OCI-LY7 (cell line): ENCODE measurements around the gene HS3ST2. TPM values are rescaled to one million over a fixed set of nuclear protein-coding genes. Genes with fewer than 3 reads are reported as not detected.

Source experiments
- BruUV-seq: library from RNA; stranded (reverse); fragments of 400-500 nt; replicated peaks from 2 replicates; lab custom pipeline; 2021; lab: Mats Ljungman, UMichigan
- CTCF ChIA-PET: fragments of 300-600 bp; sonication (Branson Sonifier 250); formaldehyde crosslinking; loops from one replicate; lab custom pipeline; 2022; ENCODE audit warnings: antibody characterized with exemption; ENCODE audit not compliant: unreplicated experiment; lab: Charles Lee
- POLR2A ChIA-PET: fragments of 300-600 bp; sonication (Branson Sonifier 250); formaldehyde crosslinking; loops from one replicate; lab custom pipeline; 2022; ENCODE audit warnings: antibody characterized with exemption; lab: Charles Lee
- DNase-seq: peaks from one replicate; pipeline ENCODE4 v3.0.0-alpha.2; 2015; ENCODE audit warnings: low spot score
- H2AFZ ChIP-seq: fragments of 200-600 bp; sonication (generic), shearing (Covaris generic); 2 replicates; pipeline ENCODE4 v1.6.1; 2014; ENCODE audit warnings: mild to moderate bottlenecking, antibody characterized with exemption, low read length, moderate library complexity
- H3K27ac ChIP-seq: fragments of 200-600 bp; sonication (generic); 2 replicates; pipeline ENCODE4 v1.5.1; 2014; ENCODE audit warnings: mixed run types, low read depth, mild to moderate bottlenecking, moderate library complexity, low read length, inconsistent platforms; ENCODE audit not compliant: poor library complexity, severe bottlenecking
- H3K36me3 ChIP-seq: fragments of 200-600 bp; sonication (generic); 2 replicates; pipeline ENCODE4 v1.6.1; 2014; ENCODE audit warnings: mild to moderate bottlenecking, antibody characterized with exemption, low read length, moderate library complexity, mixed read lengths; ENCODE audit not compliant: insufficient read depth
- H3K4me1 ChIP-seq: fragments of 200-600 bp; sonication (generic); 2 replicates; pipeline ENCODE4 v1.5.1; 2014; ENCODE audit warnings: mild to moderate bottlenecking, low read length; ENCODE audit not compliant: insufficient read depth, poor library complexity, severe bottlenecking
- H3K4me2 ChIP-seq: fragments of 200-600 bp; sonication (generic); 2 replicates; pipeline ENCODE4 v1.6.1; 2014; ENCODE audit warnings: mild to moderate bottlenecking, low read length
- H3K4me3 ChIP-seq: fragments of 200-600 bp; sonication (generic); 2 replicates; pipeline ENCODE4 v1.5.1; 2014; ENCODE audit warnings: mild to moderate bottlenecking, low read depth, low read length; ENCODE audit not compliant: poor library complexity, severe bottlenecking
- H3K79me2 ChIP-seq: fragments of 200-600 bp; sonication (generic); 2 replicates; pipeline ENCODE4 v1.6.1; 2016; ENCODE audit warnings: low read depth, mild to moderate bottlenecking, low read length, moderate library complexity, mixed read lengths; ENCODE audit not compliant: insufficient read depth
- H3K9me2 ChIP-seq: fragments of 200-600 bp; sonication (generic); 2 replicates; pipeline ENCODE4 v1.6.1; 2016; ENCODE audit warnings: mild to moderate bottlenecking, low read length, mixed read lengths; ENCODE audit not compliant: insufficient read depth
- H3K9me3 ChIP-seq: fragments of 200-600 bp; sonication (generic); 2 replicates; pipeline ENCODE4 v1.6.1; 2014; ENCODE audit warnings: mild to moderate bottlenecking, mixed run types, low read length, mixed read lengths
- H4K20me1 ChIP-seq: fragments of 200-600 bp; sonication (generic); 2 replicates; pipeline ENCODE4 v1.6.1; 2014; ENCODE audit warnings: mild to moderate bottlenecking, antibody characterized with exemption, low read length, moderate library complexity, mixed read lengths; ENCODE audit not compliant: insufficient read depth
- EZH2phosphoT487 ChIP-seq: fragments of 200-600 bp; sonication (generic); IDR thresholded peaks from 2 replicates; pipeline ENCODE4 v1.6.1; 2018; ENCODE audit warnings: low read depth, borderline replicate concordance, mild to moderate bottlenecking, mixed run types, antibody characterized with exemption, low read length, moderate library complexity, mixed read lengths
- intact Hi-C: fragments of 100-400 bp; cut with micrococcal nuclease; formaldehyde crosslinking; loops from one replicate; pipeline ENCODE4 v1.10.0; 2022; ENCODE audit not compliant: unreplicated experiment
- total RNA-seq, 2 experiments: library from RNA; depleted of rRNA in 1 of 2; stranded (reverse); fragments of >200 nt in 1 of 2; shearing (Covaris generic) in 1 of 2; gene quantifications; 2 replicates each; pipeline ENCODE4 v1.2.3, GENCODE V29; 2014 to 2022
- TF ChIP-seq, protein P1 (sequence below): fragments of 200-600 bp; sonication (generic); conservative IDR thresholded peaks from 2 replicates; pipeline ENCODE4 v1.5.1; 2014; ENCODE audit warnings: mild to moderate bottlenecking, antibody characterized with exemption, low read length, moderate library complexity, mixed read lengths

Gene HS3ST2
- total RNA-seq, 2 experiments from 2014 or later: not detected

DNA sequence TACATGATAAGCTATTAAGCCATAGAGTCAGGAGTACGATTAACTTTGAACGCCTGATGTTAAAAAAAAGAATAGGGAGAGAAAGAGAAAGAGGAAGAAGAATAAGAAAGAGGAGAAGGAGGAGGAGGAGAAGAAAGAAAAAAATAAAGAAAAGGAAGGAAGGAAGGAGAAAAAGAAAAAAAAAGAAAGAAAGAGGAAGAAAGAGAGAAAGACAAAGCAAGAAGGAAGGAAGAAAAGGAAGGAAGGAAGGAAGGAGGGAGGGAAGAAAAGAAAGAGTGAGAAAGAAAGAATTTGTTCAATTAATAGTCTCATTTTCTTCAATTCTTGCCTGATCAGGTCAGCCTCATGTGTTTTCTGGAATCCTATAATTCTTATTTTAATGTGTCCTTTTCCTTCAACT is 33.7 kb downstream of the HS3ST2 start:
- CTCF ChIA-PET: no interaction called here
- H2AFZ ChIP-seq: no peak overlapping the region

DNA sequence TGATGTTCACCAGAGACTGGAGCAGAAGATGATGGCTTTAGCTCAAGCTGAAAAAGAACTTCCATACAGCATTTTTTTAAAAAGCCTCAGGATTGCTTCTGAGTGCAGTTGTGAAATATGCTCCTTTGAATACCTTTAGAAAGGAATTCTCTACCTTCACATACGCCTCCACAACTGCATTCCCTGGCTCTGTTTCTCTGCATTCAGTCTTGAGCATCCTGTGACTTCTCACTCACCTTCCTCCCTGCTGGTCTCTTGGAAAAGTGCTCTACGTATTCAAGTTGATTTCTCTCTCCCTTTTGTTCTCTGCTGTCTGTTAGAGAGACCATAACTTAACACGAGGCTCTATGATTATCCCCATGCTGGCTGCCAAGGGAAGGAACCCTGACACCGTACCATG is 34.5 kb downstream of the HS3ST2 start:
- intact Hi-C loops: no loop called here

More for the DNA sequence above, 33.7 kb downstream of the HS3ST2 start:
- no peak for TF ChIP-seq EZH2phosphoT487
- TF ChIP-seq, protein P1, sequence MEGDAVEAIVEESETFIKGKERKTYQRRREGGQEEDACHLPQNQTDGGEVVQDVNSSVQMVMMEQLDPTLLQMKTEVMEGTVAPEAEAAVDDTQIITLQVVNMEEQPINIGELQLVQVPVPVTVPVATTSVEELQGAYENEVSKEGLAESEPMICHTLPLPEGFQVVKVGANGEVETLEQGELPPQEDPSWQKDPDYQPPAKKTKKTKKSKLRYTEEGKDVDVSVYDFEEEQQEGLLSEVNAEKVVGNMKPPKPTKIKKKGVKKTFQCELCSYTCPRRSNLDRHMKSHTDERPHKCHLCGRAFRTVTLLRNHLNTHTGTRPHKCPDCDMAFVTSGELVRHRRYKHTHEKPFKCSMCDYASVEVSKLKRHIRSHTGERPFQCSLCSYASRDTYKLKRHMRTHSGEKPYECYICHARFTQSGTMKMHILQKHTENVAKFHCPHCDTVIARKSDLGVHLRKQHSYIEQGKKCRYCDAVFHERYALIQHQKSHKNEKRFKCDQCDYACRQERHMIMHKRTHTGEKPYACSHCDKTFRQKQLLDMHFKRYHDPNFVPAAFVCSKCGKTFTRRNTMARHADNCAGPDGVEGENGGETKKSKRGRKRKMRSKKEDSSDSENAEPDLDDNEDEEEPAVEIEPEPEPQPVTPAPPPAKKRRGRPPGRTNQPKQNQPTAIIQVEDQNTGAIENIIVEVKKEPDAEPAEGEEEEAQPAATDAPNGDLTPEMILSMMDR: no peak
- no peaks in the 10 kb centered on the region for H3K79me2 ChIP-seq
- H3K4me1 ChIP-seq: no peaks in the 10 kb centered on the region
- no peak for DNase-seq
- H3K9me3 ChIP-seq: no peaks in the 10 kb centered on the region
- no peak overlapping the region for H3K4me2 ChIP-seq
- H3K4me3 ChIP-seq: no peak overlapping the region
- H3K9me2 ChIP-seq: no peaks in the 10 kb centered on the region
- H3K36me3 ChIP-seq: no peaks in the 10 kb centered on the region
- BruUV-seq: no TSS peak
- POLR2A ChIA-PET: interaction anchor here (0.7 to 1.1 kb wide), 2 partner anchors 10 to 28 kb away, joined by 3 to 4 read pairs; no protein-coding TSS in a partner anchor
- H4K20me1 ChIP-seq: no peaks in the 10 kb centered on the region
- no peak overlapping the region for H3K27ac ChIP-seq
- intact Hi-C loops: no loop called here

DNA sequence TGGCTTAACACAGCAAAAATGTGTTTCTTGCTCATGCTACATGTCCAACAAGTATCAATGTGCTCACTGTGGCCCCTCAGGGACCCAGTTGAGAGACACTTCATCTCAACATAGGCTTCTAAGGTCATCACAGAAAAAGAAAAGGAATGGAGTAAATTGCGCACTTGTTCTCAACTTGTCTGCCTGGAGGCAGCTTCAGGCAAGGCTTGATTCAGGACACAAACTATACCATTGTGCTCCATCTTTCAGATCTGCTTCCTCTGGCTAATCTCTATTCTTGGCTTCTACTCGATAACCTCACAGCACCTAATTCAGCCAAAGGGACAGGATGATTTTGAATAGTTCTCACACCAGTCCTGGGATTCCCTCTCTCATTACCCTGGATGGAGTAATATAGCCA is 35.6 kb downstream of the HS3ST2 start:
- TF ChIP-seq, protein P1: no peak
- no peak for TF ChIP-seq EZH2phosphoT487
- no peaks in the 10 kb centered on the region for H3K79me2 ChIP-seq
- H3K36me3 ChIP-seq: no peaks in the 10 kb centered on the region
- no peaks in the 10 kb centered on the region for H3K9me2 ChIP-seq
- ChIA-PET POLR2A (no interaction called here), CTCF (no interaction called here)
- H2AFZ ChIP-seq: no peak overlapping the region
- H3K27ac ChIP-seq: no peak overlapping the region
- H3K4me1 ChIP-seq: no peaks in the 10 kb centered on the region
- no peak overlapping the region for H3K4me3 ChIP-seq
- DNase-seq: no peak
- no TSS peak for BruUV-seq
- no peaks in the 10 kb centered on the region for H3K9me3 ChIP-seq
- no peaks in the 10 kb centered on the region for H4K20me1 ChIP-seq
- no peak overlapping the region for H3K4me2 ChIP-seq
- intact Hi-C loops: no loop called here

More for the DNA sequence above, 34.5 kb downstream of the HS3ST2 start:
- TF ChIP-seq, protein P1: no peak
- no peak for TF ChIP-seq EZH2phosphoT487
- no peak overlapping the region for H3K27ac ChIP-seq
- no peaks in the 10 kb centered on the region for H4K20me1 ChIP-seq
- H3K9me3 ChIP-seq: no peaks in the 10 kb centered on the region
- ChIA-PET POLR2A (interaction anchor here (1.1 kb wide), 1 partner anchor 10 kb away, joined by 4 read pairs; no protein-coding TSS in a partner anchor), CTCF (no interaction called here)
- no peak overlapping the region for H3K4me2 ChIP-seq
- H3K9me2 ChIP-seq: no peaks in the 10 kb centered on the region
- no peak overlapping the region for H3K4me3 ChIP-seq
- no peaks in the 10 kb centered on the region for H3K79me2 ChIP-seq
- H3K4me1 ChIP-seq: no peaks in the 10 kb centered on the region
- no peak for DNase-seq
- H2AFZ ChIP-seq: no peak overlapping the region
- H3K36me3 ChIP-seq: no peaks in the 10 kb centered on the region
- no TSS peak for BruUV-seq
